GM23338 (cell line): Measurements from ENCODE around the gene STRN4. TPM values are rescaled to one million over a fixed set of nuclear protein-coding genes. Genes with fewer than 3 reads are reported as not detected.

Source experiments
- ATAC-seq: fragments of 200-7000 bp; cut with Tn5 transposase; 3 replicates; pipeline ENCODE4 v1.9.1; 2020
- DNase-seq: peaks from one replicate; pipeline ENCODE4 v3.0.0-alpha.2; 2015; ENCODE audit warnings: low spot score
- H2AFZ ChIP-seq: fragments of 200-600 bp; sonication (generic); 2 replicates; pipeline ENCODE4 v1.8.0; 2016; ENCODE audit warnings: antibody characterized with exemption, mild to moderate bottlenecking, moderate library complexity
- H3F3A ChIP-seq: fragments of 200-600 bp; sonication (generic); replicated peaks from 2 replicates; pipeline ENCODE4 v1.8.0; 2017; ENCODE audit warnings: antibody characterized with exemption, mixed run types, low read depth
- H3K27ac ChIP-seq: fragments of 200-600 bp; sonication (generic); 2 replicates; pipeline ENCODE4 v1.6.1; 2016; ENCODE audit warnings: low read depth
- H3K27me3 ChIP-seq: fragments of 200-600 bp; sonication (generic); 2 replicates; pipeline ENCODE4 v1.8.0; 2016; ENCODE audit warnings: mild to moderate bottlenecking, mixed run types, moderate library complexity; ENCODE audit not compliant: insufficient read depth
- H3K36me3 ChIP-seq: fragments of 200-600 bp; sonication (generic); 2 replicates; pipeline ENCODE4 v1.8.0; 2016; ENCODE audit warnings: mild to moderate bottlenecking; ENCODE audit not compliant: insufficient read depth
- H3K4me1 ChIP-seq: fragments of 200-600 bp; sonication (generic); 2 replicates; pipeline ENCODE4 v1.8.0; 2016; ENCODE audit warnings: mild to moderate bottlenecking, moderate library complexity; ENCODE audit not compliant: insufficient read depth
- H3K4me2 ChIP-seq: fragments of 200-600 bp; sonication (generic); 2 replicates; pipeline ENCODE4 v1.7.1; 2017; ENCODE audit warnings: mixed run types
- H3K4me3 ChIP-seq: fragments of 200-600 bp; sonication (generic); 2 replicates; pipeline ENCODE4 v1.6.1; 2016; ENCODE audit warnings: mixed run types
- H3K79me2 ChIP-seq: fragments of 200-600 bp; sonication (generic); replicated peaks from 2 replicates; pipeline ENCODE4 v1.8.0; 2017; ENCODE audit warnings: mild to moderate bottlenecking; ENCODE audit not compliant: insufficient read depth
- H3K9me2 ChIP-seq: fragments of 200-600 bp; sonication (generic); 2 replicates; pipeline ENCODE4 v1.8.0; 2017; ENCODE audit not compliant: insufficient read depth
- H4K20me1 ChIP-seq: fragments of 200-600 bp; sonication (generic); replicated peaks from 2 replicates; pipeline ENCODE4 v1.8.0; 2017; ENCODE audit warnings: mild to moderate bottlenecking; ENCODE audit not compliant: insufficient read depth
- H3K27ac Mint-ChIP-seq: 2 replicates; pipeline ENCODE4 v1.8.0; 2020; ENCODE audit warnings: inconsistent platforms, mild to moderate bottlenecking, moderate library complexity, mixed read lengths
- H3K27me3 Mint-ChIP-seq: 3 replicates; pipeline ENCODE4 v1.8.0; 2022; ENCODE audit warnings: low read depth, mild to moderate bottlenecking, moderate library complexity, mixed read lengths, inconsistent platforms; ENCODE audit not compliant: insufficient read depth, poor library complexity
- H3K36me3 Mint-ChIP-seq: 3 replicates; pipeline ENCODE4 v1.8.0; 2021; ENCODE audit warnings: low read depth, mild to moderate bottlenecking, inconsistent platforms, moderate library complexity, mixed read lengths
- H3K4me1 Mint-ChIP-seq: 3 replicates; pipeline ENCODE4 v1.8.0; 2020; ENCODE audit warnings: mild to moderate bottlenecking, inconsistent platforms, mixed read lengths
- H3K4me3 Mint-ChIP-seq: 3 replicates; pipeline ENCODE4 v1.8.0; 2021; ENCODE audit warnings: moderate library complexity, mild to moderate bottlenecking, inconsistent platforms, mixed read lengths
- H3K9me3 Mint-ChIP-seq: 3 replicates; pipeline ENCODE4 v1.8.0; 2020; ENCODE audit warnings: moderate library complexity, mild to moderate bottlenecking, inconsistent platforms, mixed read lengths
- EZH2phosphoT487 ChIP-seq: fragments of 200-600 bp; sonication (generic); IDR thresholded peaks from one replicate; pipeline ENCODE4 v1.8.1; 2018; ENCODE audit warnings: antibody characterized with exemption; ENCODE audit not compliant: unreplicated experiment
- POLR2AphosphoS5 ChIP-seq: IDR thresholded peaks from 2 replicates; pipeline ENCODE4 v1.6.1; 2016; ENCODE audit warnings: antibody characterized with exemption, low read depth
- STAT1 ChIP-seq: IDR thresholded peaks from one replicate; pipeline ENCODE4 v1.6.1; 2016; ENCODE audit warnings: antibody characterized with exemption; ENCODE audit not compliant: unreplicated experiment
- polyA plus RNA-seq: library from polyadenylated mRNA; unstranded; fragments of >200 nt; fragmentation: Nextera tagmentation; extraction: Ambion mirVana; gene quantifications from 2 replicates; pipeline ENCODE4 v1.2.1, GENCODE V29; 2016
- total RNA-seq: library from RNA; depleted of rRNA; stranded (reverse); fragments of >200 nt; shearing (Covaris generic); gene quantifications from 2 replicates; pipeline ENCODE4 v1.2.3, GENCODE V29; 2014
- TF ChIP-seq, protein P1 (sequence below): IDR thresholded peaks from one replicate; pipeline ENCODE4 v1.6.1; 2018; ENCODE audit warnings: antibody characterized with exemption; ENCODE audit not compliant: unreplicated experiment
- TF ChIP-seq, protein P2 (sequence below), 2 experiments: fragments of 200-600 bp in 1 of 2; sonication (generic) in 1 of 2; conservative IDR thresholded peaks; 2 replicates each; pipeline versions ENCODE4 v1.5.1 to v1.6.1; 2016 to 2017; ENCODE audit warnings: antibody characterized with exemption in 2 of 2, low read depth in 2 of 2, mild to moderate bottlenecking in 2 of 2, moderate library complexity in 1 of 2
- TF ChIP-seq, protein P3 (sequence below): fragments of 250-450 bp; sonication (Bioruptor Pico); IDR thresholded peaks from 2 replicates; pipeline ENCODE4 v1.5.0; 2020; ENCODE audit warnings: mild to moderate bottlenecking, moderate library complexity

The STRN4 gene
- total and polyA plus RNA-seq, 2 experiments from 2014 or later = 62.1 to 140 TPM

DNA sequence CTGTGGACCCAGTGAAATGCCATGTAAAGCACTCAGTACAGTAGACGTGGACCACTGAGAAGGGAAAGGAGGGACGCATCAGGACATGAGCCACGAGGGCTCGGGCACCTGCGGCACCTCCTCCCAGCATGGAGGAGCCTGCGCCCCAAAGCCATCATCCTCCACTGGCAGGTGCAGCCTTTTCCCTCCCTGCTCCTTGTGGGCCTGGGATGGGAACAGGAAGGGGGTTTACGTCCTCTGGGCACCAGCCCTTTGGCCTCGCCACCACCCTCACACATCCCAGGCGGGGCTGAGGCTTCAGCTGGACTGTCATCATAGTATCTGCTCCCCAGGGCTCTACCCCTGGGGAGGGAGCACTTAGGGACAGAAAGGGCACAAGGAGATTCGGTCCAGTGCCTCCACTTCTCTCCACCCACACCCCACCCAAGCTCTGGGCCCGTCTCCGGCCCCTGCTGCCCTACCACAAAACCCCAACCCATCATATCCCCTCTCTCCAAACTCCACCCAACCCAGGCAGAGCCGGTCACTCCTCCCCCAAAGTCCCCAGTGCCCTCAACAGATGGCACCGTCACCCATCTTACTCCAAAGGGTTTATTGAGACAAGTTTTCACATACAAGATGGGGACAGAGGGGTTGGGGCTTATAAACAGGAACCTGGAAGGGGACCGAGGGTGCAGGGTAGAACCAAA, 27.2 kb downstream of the STRN4 start (continued):
- TF ChIP-seq, protein P1, sequence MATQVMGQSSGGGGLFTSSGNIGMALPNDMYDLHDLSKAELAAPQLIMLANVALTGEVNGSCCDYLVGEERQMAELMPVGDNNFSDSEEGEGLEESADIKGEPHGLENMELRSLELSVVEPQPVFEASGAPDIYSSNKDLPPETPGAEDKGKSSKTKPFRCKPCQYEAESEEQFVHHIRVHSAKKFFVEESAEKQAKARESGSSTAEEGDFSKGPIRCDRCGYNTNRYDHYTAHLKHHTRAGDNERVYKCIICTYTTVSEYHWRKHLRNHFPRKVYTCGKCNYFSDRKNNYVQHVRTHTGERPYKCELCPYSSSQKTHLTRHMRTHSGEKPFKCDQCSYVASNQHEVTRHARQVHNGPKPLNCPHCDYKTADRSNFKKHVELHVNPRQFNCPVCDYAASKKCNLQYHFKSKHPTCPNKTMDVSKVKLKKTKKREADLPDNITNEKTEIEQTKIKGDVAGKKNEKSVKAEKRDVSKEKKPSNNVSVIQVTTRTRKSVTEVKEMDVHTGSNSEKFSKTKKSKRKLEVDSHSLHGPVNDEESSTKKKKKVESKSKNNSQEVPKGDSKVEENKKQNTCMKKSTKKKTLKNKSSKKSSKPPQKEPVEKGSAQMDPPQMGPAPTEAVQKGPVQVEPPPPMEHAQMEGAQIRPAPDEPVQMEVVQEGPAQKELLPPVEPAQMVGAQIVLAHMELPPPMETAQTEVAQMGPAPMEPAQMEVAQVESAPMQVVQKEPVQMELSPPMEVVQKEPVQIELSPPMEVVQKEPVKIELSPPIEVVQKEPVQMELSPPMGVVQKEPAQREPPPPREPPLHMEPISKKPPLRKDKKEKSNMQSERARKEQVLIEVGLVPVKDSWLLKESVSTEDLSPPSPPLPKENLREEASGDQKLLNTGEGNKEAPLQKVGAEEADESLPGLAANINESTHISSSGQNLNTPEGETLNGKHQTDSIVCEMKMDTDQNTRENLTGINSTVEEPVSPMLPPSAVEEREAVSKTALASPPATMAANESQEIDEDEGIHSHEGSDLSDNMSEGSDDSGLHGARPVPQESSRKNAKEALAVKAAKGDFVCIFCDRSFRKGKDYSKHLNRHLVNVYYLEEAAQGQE = no peak
- TF ChIP-seq, protein P2, sequence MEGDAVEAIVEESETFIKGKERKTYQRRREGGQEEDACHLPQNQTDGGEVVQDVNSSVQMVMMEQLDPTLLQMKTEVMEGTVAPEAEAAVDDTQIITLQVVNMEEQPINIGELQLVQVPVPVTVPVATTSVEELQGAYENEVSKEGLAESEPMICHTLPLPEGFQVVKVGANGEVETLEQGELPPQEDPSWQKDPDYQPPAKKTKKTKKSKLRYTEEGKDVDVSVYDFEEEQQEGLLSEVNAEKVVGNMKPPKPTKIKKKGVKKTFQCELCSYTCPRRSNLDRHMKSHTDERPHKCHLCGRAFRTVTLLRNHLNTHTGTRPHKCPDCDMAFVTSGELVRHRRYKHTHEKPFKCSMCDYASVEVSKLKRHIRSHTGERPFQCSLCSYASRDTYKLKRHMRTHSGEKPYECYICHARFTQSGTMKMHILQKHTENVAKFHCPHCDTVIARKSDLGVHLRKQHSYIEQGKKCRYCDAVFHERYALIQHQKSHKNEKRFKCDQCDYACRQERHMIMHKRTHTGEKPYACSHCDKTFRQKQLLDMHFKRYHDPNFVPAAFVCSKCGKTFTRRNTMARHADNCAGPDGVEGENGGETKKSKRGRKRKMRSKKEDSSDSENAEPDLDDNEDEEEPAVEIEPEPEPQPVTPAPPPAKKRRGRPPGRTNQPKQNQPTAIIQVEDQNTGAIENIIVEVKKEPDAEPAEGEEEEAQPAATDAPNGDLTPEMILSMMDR (conservative IDR thresholded peaks at IDR 0.05; ENCODE audit: low read depth in 2 of 2) = no peak

DNA sequence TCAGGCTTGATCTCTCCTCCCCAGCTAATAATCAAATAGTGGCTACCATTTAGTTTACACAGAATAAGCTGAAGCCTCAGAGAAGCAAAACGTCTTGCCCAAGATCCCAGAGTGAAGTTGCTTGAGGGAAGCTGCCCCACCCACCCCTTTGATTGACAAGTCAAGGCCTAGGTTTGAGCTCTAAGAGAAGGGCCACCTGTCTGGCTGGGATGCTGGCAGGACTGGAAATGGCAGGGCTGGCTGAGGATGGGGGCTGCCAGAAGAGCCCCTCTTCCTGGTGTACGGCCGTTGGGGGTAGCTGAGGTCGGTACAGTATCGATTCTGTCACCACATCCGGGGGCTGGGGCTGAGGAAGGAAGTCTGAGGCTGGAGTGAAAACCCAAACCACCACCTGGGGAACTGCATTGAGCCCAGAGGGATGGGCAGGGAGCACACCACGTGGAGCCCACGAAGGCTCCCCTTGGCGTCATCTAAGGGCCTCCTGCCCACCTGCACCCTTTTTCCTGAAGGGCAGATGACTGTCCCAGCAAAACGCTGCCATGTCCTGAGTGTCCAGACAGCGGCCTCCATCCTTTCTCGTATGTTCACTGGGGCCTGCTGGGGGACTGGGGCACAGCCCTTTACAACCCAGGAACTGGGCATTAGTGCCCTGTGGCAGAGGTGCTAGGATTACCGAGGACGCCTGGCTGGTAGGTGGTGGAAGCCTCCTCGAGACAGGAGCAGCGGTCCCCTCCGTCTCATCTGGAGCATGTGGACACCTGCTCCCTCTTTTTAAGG, 27.9 kb downstream of the STRN4 start:
- no peaks in the 10 kb centered on the region for H3K9me3 Mint-ChIP-seq
- Histone ChIP-seq H3K27ac (peak overlapping the region; percentile 63; the same call in 1 of the 2 replicates), H3F3A (peaks cover 16% of the 10 kb centered on the region; the same call in 1 of the 2 replicates), H3K4me1 (peaks cover 20% of the 10 kb centered on the region), H2AFZ (no peak overlapping the region), H3K9me2 (no peaks in the 10 kb centered on the region), H4K20me1 (peaks cover 1% of the 10 kb centered on the region), H3K4me2 (peak overlapping the region; percentile 77), H3K79me2 (peaks cover 17% of the 10 kb centered on the region), H3K36me3 (no peaks in the 10 kb centered on the region), H3K27me3 (no peaks in the 10 kb centered on the region), H3K4me3 (peak overlapping the region; percentile 97; the same call in 1 of the 2 replicates)
- no peak for ATAC-seq
- H3K4me3 Mint-ChIP-seq = peak overlapping the region; percentile 97
- H3K4me1 Mint-ChIP-seq = peaks cover 29% of the 10 kb centered on the region
- DNase-seq = peak; percentile 73
- H3K27me3 Mint-ChIP-seq = peaks cover 21% of the 10 kb centered on the region
- H3K27ac Mint-ChIP-seq = 0 out of 2 replicates have a peak overlapping the region, but pooled peaks have one; percentile 44
- H3K36me3 Mint-ChIP-seq = peaks cover 26% of the 10 kb centered on the region
- no peak for TF ChIP-seq EZH2phosphoT487
- TF ChIP-seq, protein P1 = no peak
- TF ChIP-seq, protein P3, sequence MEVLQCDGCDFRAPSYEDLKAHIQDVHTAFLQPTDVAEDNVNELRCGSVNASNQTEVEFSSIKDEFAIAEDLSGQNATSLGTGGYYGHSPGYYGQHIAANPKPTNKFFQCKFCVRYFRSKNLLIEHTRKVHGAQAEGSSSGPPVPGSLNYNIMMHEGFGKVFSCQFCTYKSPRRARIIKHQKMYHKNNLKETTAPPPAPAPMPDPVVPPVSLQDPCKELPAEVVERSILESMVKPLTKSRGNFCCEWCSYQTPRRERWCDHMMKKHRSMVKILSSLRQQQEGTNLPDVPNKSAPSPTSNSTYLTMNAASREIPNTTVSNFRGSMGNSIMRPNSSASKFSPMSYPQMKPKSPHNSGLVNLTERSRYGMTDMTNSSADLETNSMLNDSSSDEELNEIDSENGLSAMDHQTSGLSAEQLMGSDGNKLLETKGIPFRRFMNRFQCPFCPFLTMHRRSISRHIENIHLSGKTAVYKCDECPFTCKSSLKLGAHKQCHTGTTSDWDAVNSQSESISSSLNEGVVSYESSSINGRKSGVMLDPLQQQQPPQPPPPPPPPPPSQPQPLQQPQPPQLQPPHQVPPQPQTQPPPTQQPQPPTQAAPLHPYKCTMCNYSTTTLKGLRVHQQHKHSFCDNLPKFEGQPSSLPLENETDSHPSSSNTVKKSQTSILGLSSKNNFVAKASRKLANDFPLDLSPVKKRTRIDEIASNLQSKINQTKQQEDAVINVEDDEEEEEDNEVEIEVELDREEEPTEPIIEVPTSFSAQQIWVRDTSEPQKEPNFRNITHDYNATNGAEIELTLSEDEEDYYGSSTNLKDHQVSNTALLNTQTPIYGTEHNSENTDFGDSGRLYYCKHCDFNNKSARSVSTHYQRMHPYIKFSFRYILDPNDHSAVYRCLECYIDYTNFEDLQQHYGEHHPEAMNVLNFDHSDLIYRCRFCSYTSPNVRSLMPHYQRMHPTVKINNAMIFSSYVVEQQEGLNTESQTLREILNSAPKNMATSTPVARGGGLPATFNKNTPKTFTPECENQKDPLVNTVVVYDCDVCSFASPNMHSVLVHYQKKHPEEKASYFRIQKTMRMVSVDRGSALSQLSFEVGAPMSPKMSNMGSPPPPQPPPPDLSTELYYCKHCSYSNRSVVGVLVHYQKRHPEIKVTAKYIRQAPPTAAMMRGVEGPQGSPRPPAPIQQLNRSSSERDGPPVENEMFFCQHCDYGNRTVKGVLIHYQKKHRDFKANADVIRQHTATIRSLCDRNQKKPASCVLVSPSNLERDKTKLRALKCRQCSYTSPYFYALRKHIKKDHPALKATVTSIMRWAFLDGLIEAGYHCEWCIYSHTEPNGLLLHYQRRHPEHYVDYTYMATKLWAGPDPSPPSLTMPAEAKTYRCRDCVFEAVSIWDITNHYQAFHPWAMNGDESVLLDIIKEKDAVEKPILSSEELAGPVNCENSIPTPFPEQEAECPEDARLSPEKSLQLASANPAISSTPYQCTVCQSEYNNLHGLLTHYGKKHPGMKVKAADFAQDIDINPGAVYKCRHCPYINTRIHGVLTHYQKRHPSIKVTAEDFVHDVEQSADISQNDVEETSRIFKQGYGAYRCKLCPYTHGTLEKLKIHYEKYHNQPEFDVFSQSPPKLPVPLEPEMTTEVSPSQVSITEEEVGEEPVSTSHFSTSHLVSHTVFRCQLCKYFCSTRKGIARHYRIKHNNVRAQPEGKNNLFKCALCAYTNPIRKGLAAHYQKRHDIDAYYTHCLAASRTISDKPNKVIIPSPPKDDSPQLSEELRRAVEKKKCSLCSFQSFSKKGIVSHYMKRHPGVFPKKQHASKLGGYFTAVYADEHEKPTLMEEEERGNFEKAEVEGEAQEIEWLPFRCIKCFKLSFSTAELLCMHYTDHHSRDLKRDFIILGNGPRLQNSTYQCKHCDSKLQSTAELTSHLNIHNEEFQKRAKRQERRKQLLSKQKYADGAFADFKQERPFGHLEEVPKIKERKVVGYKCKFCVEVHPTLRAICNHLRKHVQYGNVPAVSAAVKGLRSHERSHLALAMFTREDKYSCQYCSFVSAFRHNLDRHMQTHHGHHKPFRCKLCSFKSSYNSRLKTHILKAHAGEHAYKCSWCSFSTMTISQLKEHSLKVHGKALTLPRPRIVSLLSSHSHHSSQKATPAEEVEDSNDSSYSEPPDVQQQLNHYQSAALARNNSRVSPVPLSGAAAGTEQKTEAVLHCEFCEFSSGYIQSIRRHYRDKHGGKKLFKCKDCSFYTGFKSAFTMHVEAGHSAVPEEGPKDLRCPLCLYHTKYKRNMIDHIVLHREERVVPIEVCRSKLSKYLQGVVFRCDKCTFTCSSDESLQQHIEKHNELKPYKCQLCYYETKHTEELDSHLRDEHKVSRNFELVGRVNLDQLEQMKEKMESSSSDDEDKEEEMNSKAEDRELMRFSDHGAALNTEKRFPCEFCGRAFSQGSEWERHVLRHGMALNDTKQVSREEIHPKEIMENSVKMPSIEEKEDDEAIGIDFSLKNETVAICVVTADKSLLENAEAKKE (CRISPR knock-in tag) = no peak
- TF ChIP-seq POLR2AphosphoS5 = 0 out of 2 replicates have a peak, but pooled peaks have one; percentile 2
- no peak for TF ChIP-seq STAT1
